Right lobe of liver (tissue), 4 donors: ENCODE data around the gene ZNF362.

ENCODE experiments used
- CTCF ChIP-seq, 4 donors: fragments of 200-600 bp in 3 of 4; fragments of 450-650 bp in 1 of 4; IDR thresholded peaks; one replicate each; pipeline versions ENCODE4 v1.5.1 to v1.8.0; 2016 to 2022; ENCODE audit warnings: antibody characterized with exemption in 4 of 4, mild to moderate bottlenecking in 2 of 4
- POLR2A ChIP-seq: fragments of 450-650 bp; IDR thresholded peaks from one replicate; pipeline ENCODE4 v1.6.1; 2017; ENCODE audit warnings: antibody characterized with exemption, mild to moderate bottlenecking
- donor health status: DM: no; HTN: no; CAD: no.
- donor health status: DM: no; HTN: no; CAD: no.
- donor health status: DM: no; HTN: yes; CAD: no.

DNA sequence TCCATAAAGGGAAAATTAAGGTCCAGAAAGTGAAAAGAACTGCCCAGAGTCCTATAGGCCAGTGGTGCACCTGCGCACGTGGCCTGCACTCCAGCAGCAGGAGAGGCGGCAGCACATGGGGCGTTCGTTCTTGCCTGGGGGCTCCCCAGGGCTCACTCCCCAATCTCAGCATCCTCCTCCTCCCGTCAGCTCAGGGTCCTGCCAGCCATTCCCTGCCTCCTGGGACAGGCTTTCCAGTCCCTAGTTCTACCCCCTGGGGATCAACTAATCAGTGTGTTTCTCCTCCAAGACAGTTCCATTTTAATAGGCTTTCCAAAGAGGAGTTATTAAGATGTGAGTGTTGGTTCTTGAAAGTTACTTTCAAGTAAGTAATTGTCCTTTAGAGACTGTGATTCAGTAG lies 65.8 kb downstream of the ZNF362 start:
- no peak for TF ChIP-seq CTCF (IDR thresholded peaks at IDR 0.05)
- no peak for TF ChIP-seq POLR2A
